ENCODE measurements around the gene FLII.
A peak's percentile ranks its signal among the peaks of the same experiment; 100 is the strongest.
"Not testable (repeated sequence)": the region's sequence is repeated elsewhere in the genome, so short reads cannot be mapped to it uniquely, and the experiment has no call there.

The FLII gene

DNA sequence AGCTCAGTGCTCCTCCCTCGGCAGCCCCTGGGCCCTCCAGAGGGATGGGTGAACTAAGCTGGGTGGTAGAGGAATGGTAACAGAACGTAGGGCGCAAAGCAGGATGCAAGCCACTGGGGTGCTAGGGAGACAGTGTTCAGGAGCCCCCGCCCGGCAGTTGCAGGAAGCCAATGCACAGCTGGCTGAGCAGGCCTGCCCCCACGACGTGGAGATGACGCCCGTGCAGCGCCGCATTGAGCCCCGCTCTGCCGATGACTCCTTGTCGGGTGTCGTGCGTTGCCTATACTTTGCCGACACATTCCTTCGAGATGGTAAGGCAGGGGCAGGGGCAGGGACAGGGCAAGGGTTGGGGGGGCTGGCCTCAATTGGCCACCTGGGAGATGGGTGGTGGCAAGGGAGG lies 20.2 kb downstream of the FLII start:
- no peak for DNase-seq

- DNase-seq, result no peak
Observed at GRCh38 chr17:18237461-18237860, 21.1 kb downstream of the FLII start.

DNA sequence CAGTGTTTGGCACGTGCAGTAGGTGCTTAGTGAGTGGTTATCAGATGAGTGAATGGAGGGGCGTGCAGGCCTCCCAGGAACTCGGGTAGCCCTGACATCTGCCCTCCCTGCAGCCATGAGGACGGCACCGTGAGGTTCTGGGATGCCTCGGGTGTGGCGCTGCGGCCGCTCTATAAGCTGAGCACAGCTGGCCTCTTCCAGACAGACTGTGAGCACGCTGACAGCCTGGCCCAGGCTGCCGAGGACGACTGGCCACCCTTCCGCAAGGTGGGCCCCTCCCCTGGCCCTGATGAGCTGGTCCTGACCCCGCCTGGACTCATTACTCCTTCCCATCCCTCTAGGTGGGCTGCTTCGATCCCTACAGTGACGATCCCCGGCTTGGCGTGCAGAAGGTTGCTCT lies 22.0 kb downstream of the FLII start:
- no peak for DNase-seq

- DNase-seq, result peak; percentile 65
Observed at GRCh38 chr17:18235743-18236256, 22.7 kb downstream of the FLII start.

DNA sequence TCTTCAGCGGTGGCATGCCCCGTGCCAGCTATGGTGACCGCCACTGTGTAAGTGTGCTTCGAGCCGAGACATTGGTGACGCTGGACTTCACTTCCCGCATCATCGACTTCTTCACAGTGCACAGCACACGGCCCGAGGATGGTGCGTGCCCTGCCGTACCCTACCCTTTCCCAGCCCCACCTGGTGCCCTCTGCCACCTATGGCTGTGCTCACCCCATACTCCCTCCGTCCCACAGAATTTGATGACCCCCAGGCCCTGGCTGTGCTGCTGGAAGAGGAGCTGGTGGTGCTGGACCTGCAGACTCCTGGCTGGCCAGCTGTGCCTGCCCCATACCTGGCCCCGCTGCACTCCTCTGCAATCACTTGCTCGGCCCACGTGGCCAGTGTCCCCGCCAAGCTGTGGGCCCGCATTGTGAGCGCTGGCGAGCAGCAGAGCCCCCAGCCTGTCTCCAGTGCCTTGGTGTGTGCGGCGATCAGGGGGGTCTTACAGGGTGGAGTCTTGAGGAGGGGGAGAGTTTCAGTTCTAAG lies 23.6 kb downstream of the FLII start:
- DNase-seq, result no peak

GRCh38 chr17:18233803-18234518 lies 24.6 kb downstream of the FLII start:
- no peak for DNase-seq

DNA sequence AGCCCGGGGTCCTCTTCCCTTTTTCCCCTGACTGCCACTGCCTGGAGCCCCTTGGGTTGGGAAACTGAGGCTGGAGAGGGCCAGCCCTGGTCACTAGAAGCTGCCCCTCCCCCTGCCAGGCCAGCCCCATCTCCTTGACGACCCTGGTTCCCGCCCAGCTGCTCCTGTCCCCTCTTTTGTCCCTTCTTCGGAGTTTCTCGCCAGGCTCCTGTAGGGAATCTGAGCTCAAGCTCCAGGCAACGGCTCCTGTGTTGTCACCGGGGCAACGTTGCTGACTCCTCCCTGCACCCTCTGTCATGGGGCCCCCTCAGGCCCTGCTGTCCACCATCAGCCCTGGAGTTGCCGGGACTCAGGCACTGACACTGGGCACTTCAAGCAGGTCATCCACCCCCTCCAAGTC lies 27.4 kb downstream of the FLII start:
- DNase-seq, result no peak

GRCh38 chr17:18230288-18231141 lies 28.0 kb downstream of the FLII start:
- DNase-seq, result no peak

DNA sequence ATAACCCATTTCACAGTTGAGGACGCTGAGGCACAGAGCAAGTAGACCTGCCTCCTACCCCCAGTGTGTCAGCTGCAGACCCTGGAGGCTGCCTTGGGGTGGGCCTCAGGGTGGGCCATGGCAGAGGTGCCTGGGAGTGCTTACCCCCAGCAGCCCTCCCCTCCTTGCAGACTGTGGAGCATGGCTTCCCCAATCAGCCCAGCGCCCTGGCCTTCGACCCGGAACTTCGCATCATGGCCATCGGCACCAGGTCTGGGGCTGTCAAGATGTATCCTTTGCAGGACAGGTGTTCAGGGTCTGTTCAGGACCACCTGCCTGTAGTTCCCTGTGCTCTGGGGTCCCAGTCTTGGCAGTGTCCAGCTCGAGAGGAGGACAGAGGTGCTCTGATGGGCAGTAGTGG lies 28.8 kb downstream of the FLII start:
- DNase-seq, result no peak

GRCh38 chr17:18229254-18229653 lies 29.3 kb downstream of the FLII start:
- DNase-seq, result no peak

GRCh38 chr17:18228176-18228682 lies 30.3 kb downstream of the FLII start:
- no peak for DNase-seq

DNA sequence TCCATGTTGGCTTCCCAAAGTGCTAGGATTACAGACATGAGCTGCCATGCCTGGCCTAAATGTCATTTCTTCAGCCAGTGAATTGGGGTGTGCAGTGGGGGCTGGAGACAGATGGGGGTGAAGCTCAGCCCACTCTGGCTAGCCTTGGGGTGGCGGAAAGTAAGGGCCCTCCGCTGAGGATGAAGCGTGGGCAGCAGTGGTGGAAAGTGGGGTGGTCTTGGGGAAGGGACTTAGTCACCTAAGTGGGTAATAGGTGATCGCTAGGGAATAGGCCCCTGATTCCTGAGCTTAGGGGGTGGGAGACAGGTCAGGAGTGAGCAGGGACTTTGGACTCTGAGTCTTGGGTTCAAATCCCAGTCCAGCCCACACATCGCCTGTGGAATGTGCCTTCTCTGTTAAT lies 30.9 kb downstream of the FLII start:
- no peak for DNase-seq

GRCh38 chr17:18226284-18226945 lies 32.1 kb downstream of the FLII start:
- peak; percentile 22 for DNase-seq

DNA sequence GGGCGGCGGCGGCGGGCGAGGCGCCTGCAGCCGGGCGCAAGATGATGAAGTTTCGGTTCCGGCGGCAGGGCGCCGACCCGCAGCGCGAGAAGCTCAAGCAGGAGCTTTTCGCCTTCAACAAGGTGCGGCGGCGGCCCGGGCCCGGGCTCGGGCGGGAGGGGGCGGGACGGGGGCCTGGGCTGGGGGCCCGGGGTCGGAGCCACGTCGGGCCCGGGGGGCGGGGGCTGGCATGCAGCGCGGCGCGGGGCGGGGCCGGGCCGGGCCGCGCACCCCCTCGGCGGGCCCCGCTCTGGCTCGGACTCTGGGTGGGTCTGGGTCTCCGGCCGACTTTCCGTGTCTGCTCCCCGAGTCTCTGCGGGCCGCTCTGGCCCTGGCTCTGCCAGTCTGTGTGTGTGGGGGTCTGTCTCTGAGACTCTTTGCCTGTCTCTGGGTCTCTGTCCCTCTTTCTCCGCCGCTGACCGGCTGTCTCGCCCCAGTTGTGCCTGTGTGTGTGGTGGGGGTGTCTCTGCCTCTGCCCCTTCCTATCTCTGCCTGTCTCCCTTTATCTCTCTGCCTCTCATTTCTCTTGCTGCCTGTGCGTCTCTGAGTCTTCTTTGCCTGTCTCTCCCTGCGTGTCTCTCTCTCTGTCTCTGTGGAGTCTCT lies 32.8 kb downstream of the FLII start:
- no peak for DNase-seq

DNA sequence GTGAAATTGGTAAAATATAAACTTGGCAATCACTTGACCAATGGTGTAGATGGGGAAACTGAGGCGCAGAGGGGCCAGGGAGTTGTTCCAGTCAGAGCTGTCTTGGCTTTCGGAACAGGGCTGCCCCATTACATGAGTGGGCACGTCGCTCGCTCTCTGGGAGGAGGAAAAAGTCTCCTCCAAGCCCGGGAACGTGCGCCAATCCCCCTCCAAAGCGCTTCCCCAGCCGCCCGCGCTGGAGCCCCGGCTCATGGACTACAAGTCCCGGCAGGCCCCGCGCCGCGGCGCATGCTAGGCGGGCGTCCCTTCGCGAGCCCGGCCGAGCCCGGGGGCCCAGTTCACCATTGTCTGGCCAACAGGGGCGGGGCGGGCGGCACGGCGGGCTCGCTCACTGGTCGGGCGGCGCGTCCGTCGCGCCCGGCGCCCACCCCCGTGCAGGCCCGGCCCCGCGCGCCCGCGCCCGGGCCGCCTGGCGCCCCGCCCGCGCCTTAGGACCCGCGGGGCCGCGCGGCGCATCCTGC lies 33.4 kb downstream of the FLII start, which contains the start of gene LLGL1:
LLGL1 (plus strand) TSS at position 515 of the 521 bp plus-strand sequence. CDS start 48 bp downstream, outside the sequence.
- DNase-seq, result peak; percentile 98

DNA sequence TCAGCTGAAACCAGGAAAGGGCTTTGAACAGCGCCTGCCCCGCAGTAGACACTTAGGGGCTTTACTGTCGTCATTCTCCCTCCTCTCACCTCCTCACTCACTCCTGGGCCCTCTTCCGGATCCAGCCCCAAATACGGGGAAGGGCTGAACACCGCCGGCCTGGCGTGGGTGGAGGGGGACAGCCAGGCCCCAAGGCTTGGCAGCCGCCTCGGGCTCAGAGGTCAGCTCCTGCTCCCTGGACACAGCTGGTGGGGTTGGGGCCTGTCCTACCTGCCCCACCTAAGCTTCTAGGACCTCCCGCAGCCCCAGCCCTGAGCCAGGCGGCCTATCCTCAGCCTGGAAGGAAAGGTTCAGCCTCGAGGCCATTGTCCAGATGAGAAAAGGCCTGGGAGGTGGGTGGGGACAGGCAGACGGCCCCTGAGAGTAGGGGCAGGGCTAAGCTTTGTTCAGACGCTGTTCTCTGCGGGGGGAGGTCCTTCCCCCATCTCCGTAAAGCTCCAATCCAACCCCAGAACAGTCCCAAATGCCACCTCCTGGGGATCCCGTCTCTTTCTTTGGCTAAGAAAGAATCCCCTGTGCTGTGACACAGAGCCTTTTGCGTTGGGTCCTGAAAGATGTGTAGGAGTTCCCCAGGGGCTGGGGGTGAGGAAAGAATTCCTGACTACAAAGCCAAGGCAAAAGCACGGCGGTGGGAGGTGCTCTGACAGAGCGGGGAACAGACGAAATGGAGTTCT lies 34.0 kb downstream of the FLII start:
- DNase-seq, result no peak

GRCh38 chr17:18224053-18224386 lies 34.5 kb downstream of the FLII start:
- DNase-seq, result no peak

DNA sequence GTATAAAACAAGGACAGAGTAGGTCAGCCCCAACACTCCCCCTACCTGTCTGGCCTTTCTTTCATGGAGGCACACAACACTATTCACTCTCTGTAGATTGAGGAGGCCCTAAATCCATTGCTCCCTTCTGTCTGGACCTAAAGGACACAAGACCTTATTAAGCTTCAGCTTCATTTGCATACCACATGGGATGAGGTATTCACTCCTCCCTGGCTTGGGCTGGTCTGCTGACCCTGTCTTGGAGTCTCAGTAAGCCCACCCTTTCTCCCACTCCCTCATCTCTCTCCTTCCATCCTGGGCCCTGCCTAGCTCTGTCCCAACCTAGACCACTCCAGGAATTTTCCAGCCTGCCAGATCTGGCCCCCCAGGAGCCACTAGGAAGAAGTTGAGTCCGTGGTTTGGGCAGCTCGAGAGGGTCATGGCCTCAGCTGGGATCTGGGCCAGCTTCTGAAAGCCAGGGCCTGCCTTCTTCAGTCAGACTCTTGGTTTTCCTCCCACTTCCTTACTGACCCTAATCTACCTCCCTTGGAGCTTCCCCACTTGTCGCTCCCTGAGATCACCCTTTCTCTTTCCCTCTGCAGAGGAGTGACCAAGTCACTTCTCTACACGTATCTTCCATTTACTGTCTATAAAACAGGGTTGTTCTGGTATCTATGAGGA lies 39.7 kb downstream of the FLII start:
- no peak for DNase-seq

GRCh38 chr17:18217412-18218015 lies 41.0 kb downstream of the FLII start:
- peak; percentile 84 for DNase-seq

DNA sequence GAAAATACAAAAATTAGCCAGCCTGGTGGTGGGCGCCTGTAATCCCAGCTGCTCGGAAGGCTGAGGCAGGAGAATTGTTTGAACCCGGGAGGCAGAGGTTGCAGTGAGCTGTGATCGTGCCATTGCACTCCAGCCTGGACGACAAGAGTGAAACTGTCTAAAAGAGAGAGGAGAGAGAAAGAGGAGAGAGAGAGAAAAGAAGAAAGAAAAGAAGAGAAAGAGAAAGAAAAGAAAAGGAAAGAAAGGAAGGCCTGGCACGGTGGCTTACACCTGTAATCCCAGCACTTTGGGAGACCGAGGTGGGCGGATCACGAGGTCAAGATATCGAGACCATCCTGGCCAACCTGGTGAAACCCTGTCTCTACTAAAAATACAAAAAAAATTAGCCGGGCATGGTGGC lies 41.6 kb downstream of the FLII start:
- not testable (repeated sequence) for DNase-seq
